Caco-2 (cell line): ENCODE results near the gene PSME1. TPM values are rescaled to one million over a fixed set of nuclear protein-coding genes. Genes with fewer than 3 reads are reported as not detected.

ENCODE experiments used
- BruUV-seq: library from RNA; stranded (reverse); fragments of 400-500 nt; replicated peaks from 2 replicates; lab custom pipeline; 2021; lab: Mats Ljungman, UMichigan
- CTCF ChIA-PET: fragments of 300-600 bp; sonication (Branson Sonifier 250); formaldehyde crosslinking; loops from one replicate; lab custom pipeline; 2022; ENCODE audit warnings: antibody characterized with exemption; lab: Charles Lee
- POLR2A ChIA-PET: fragments of 300-600 bp; sonication (Branson Sonifier 250); formaldehyde crosslinking; loops from one replicate; lab custom pipeline; 2022; ENCODE audit warnings: antibody characterized with exemption; lab: Charles Lee
- DNase-seq, 2 experiments: peaks; one replicate each; pipeline versions ENCODE4 v3.0.0 to v3.0.0-alpha.2; 2020 to 2022
- H3K27me3 ChIP-seq: replicated peaks from 2 replicates; pipeline ENCODE4 v1.6.0; 2011; ENCODE audit warnings: low read length; ENCODE audit not compliant: control insufficient read depth, insufficient read depth
- H3K36me3 ChIP-seq: 2 replicates; pipeline ENCODE4 v1.5.1; 2011; ENCODE audit warnings: low read length; ENCODE audit not compliant: control insufficient read depth, insufficient read depth
- H3K4me1 ChIP-seq: fragments of 250-450 bp; sonication (Bioruptor Pico); 2 replicates; pipeline ENCODE4 v1.5.1; 2020; ENCODE audit warnings: mild to moderate bottlenecking
- H3K4me3 ChIP-seq: 2 replicates; pipeline ENCODE4 v1.5.1; 2011; ENCODE audit warnings: low read depth, mild to moderate bottlenecking, control low read depth, low read length
- H3K9me3 ChIP-seq: fragments of 250-450 bp; sonication (Bioruptor Pico); 2 replicates; pipeline ENCODE4 v1.5.1; 2020; ENCODE audit warnings: mild to moderate bottlenecking, moderate library complexity
- H3K27ac Mint-ChIP-seq: one replicate; pipeline ENCODE4 v1.8.0; 2022; ENCODE audit warnings: mixed read lengths; ENCODE audit not compliant: unreplicated experiment
- H3K27me3 Mint-ChIP-seq: one replicate; pipeline ENCODE4 v1.8.0; 2022; ENCODE audit warnings: mixed read lengths; ENCODE audit not compliant: insufficient read depth, unreplicated experiment
- H3K36me3 Mint-ChIP-seq: one replicate; pipeline ENCODE4 v1.8.0; 2022; ENCODE audit warnings: mild to moderate bottlenecking, mixed read lengths; ENCODE audit not compliant: insufficient read depth, unreplicated experiment
- H3K4me1 Mint-ChIP-seq: one replicate; pipeline ENCODE4 v1.8.0; 2022; ENCODE audit warnings: low read depth, mixed read lengths; ENCODE audit not compliant: unreplicated experiment
- H3K4me3 Mint-ChIP-seq: one replicate; pipeline ENCODE4 v1.8.0; 2022; ENCODE audit warnings: mild to moderate bottlenecking, moderate library complexity, mixed read lengths; ENCODE audit not compliant: unreplicated experiment
- H3K9me3 Mint-ChIP-seq: one replicate; pipeline ENCODE4 v1.8.0; 2022; ENCODE audit warnings: mixed read lengths; ENCODE audit not compliant: unreplicated experiment
- intact Hi-C: fragments of 100-400 bp; cut with micrococcal nuclease; formaldehyde crosslinking; loops from one replicate; pipeline ENCODE4 v1.10.0; 2022; ENCODE audit not compliant: unreplicated experiment
- total RNA-seq: library from RNA; stranded (reverse); gene quantifications from 2 replicates; pipeline ENCODE4 v1.2.3, GENCODE V29; 2022
- TF ChIP-seq, protein P1 (sequence below), 2 experiments: fragments of 200-600 bp in 1 of 2; IDR thresholded peaks; 1 replicate in 1 of 2; 2 replicates in 1 of 2; pipeline versions ENCODE4 v1.5.1 to v1.8.0; 2011 to 2022; ENCODE audit warnings: antibody characterized with exemption in 1 of 2, control low read depth in 1 of 2, inconsistent platforms in 1 of 2, low read depth in 1 of 2, low read length in 1 of 2, mild to moderate bottlenecking in 1 of 2, moderate library complexity in 1 of 2; ENCODE audit not compliant: insufficient read depth in 1 of 2, severe bottlenecking in 1 of 2, unreplicated experiment in 1 of 2

Gene PSME1
- total RNA-seq, 1 experiment from 2014 or later = 141 TPM

DNA sequence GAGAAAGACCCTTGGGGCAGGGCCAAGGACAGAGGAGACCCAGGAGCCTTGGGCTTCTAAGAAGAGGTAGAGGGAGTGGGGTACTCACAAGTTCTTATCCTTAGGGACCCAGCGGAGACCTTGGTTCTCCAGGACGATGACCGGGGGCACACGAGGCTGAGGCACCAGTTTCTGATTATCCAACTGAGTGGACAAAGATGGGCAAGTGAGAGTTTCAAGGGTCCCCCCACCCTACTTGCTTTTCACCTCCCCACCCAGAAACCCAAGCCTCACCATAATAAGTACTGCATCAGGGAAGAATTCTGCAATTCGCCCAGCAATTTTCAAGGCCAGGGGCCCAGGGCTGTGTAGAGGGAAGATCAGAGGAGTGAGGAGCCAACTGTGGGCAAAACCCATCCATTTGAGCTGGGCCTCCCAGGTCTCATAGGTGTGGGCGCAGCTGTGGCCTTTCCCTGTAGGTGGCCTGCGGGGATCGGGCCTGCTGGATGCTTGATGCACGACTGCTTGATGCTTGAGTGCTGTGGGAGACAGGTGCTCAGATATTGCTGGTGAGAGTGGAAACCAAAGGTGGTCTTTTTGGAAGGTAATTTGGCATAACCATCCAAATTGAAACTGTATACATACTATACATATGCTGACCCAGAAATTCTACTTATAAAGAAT lies 3.4 kb downstream of the PSME1 start:
- intact Hi-C loops = no loop called here
- BruUV-seq = no TSS peak
- peak overlapping the region; percentile 10; the same call in 1 of the 2 replicates for H3K4me3 ChIP-seq

DNA sequence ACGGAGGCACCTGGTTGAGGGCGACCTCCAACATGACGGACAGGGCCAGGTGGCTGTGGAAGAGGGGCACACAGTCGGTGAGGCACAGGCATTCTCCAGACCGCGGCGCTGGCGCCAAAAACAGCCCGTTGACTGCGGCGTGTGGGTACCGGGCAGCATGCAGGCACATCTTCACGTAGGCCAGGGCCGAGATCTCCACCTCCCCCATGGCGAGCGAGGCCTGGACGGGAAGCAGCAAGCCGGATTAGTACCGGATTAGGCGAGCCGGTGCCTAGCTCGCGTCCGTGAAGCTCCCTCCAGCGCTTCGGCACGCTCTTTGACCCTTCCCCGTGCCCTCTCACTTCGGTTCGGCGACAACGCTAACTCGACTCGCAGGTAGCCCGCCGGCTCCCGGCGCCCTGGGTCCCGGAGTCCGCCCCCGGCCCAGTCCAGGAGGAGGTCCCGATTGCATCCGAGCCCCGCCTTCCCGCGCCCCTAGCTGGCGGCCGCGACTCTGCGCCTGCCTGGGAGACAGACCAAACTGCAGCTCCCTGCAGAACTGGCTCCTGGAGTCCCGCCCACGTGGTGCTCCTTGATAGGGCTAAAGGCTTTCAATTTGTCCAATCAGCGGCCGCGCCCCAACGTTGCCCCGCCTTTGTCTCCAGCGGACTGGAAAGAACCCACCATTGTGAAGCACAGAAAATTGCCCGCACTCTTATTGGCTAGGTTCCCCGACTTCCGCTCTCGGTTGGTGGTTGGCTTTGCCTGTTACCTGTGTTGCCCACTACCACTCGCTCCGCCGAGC lies 5.3 kb downstream of the PSME1 start, which contains the start of gene EMC9:
EMC9 (minus strand) TSS at position 495 of the 784 bp plus-strand sequence; CDS start at position 208, 287 bp downstream.
- H3K4me1 Mint-ChIP-seq = peaks cover 43% of the 10 kb centered on the region
- peak within 1 kb of the TSS; percentile 88 for H3K27ac Mint-ChIP-seq
- peaks cover 28% of the 10 kb centered on the region for H3K36me3 Mint-ChIP-seq
- peak; percentile 99 to 100 for DNase-seq
- H3K9me3 Mint-ChIP-seq = no peaks in the 10 kb centered on the region
- TSS peak; percentile 13 for BruUV-seq
- intact Hi-C loops = loop anchor here (1.0 to 2.0 kb wide), 3 partner anchors 20 to 72 kb away; partner anchors contain the start of genes CHMP4A, DCAF11, IRF9 and NRL
- ChIA-PET POLR2A (interaction anchor here (0.5 to 1.7 kb wide), 12 partner anchors 8 to 101 kb away, joined by 3 to 24 read pairs (median 4); partner anchors contain the start of genes CHMP4A, DCAF11, IPO4 and IRF9), CTCF (interaction anchor here (0.6 to 1.7 kb wide), 8 partner anchors 10 to 188 kb away, joined by 3 to 13 read pairs (median 5); partner anchors contain the start of genes DCAF11, DHRS4, IRF9 and NRL)
- Histone ChIP-seq H3K36me3 (peaks cover 5% of the 10 kb centered on the region), H3K27me3 (no peaks in the 10 kb centered on the region), H3K4me3 (peak within 1 kb of the TSS; percentile 84), H3K4me1 (no peaks in the 10 kb centered on the region; the same call in 1 of the 2 replicates), H3K9me3 (no peaks in the 10 kb centered on the region)
- no peaks in the 10 kb centered on the region for H3K27me3 Mint-ChIP-seq
- TF ChIP-seq, protein P1, sequence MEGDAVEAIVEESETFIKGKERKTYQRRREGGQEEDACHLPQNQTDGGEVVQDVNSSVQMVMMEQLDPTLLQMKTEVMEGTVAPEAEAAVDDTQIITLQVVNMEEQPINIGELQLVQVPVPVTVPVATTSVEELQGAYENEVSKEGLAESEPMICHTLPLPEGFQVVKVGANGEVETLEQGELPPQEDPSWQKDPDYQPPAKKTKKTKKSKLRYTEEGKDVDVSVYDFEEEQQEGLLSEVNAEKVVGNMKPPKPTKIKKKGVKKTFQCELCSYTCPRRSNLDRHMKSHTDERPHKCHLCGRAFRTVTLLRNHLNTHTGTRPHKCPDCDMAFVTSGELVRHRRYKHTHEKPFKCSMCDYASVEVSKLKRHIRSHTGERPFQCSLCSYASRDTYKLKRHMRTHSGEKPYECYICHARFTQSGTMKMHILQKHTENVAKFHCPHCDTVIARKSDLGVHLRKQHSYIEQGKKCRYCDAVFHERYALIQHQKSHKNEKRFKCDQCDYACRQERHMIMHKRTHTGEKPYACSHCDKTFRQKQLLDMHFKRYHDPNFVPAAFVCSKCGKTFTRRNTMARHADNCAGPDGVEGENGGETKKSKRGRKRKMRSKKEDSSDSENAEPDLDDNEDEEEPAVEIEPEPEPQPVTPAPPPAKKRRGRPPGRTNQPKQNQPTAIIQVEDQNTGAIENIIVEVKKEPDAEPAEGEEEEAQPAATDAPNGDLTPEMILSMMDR (IDR thresholded peaks at IDR 0.05; ENCODE audit: insufficient read depth in 1 of 2, low read depth in 1 of 2, low read length in 1 of 2, severe bottlenecking in 1 of 2, unreplicated experiment in 1 of 2) = peak; percentile 13 to 50
- H3K4me3 Mint-ChIP-seq = peak within 1 kb of the TSS; percentile 99

More for the DNA sequence above, 3.4 kb downstream of the PSME1 start:
- CTCF ChIA-PET = interaction anchor here (0.6 to 1.2 kb wide), 2 partner anchors 22 to 69 kb away, joined by 3 read pairs; partner anchors contain the start of gene IRF9
- peak overlapping the region; percentile 99 for H3K4me3 Mint-ChIP-seq
- H3K36me3 ChIP-seq = peaks cover 3% of the 10 kb centered on the region
- no peaks in the 10 kb centered on the region; the same call in 1 of the 2 replicates for H3K4me1 ChIP-seq
- peak in 1 of 2 experiments; percentile 26 for DNase-seq
- no peaks in the 10 kb centered on the region for H3K27me3 ChIP-seq
- H3K36me3 Mint-ChIP-seq = peaks cover 24% of the 10 kb centered on the region
- H3K27me3 Mint-ChIP-seq = no peaks in the 10 kb centered on the region
- H3K4me1 Mint-ChIP-seq = peaks cover 41% of the 10 kb centered on the region
- POLR2A ChIA-PET = interaction anchor here (0.6 kb wide), 1 partner anchor 24 kb away, joined by 4 read pairs; the partner anchor contains the start of genes DCAF11 and NRL
- TF ChIP-seq, protein P1 (IDR thresholded peaks at IDR 0.05; ENCODE audit: insufficient read depth in 1 of 2, low read depth in 1 of 2, low read length in 1 of 2, severe bottlenecking in 1 of 2, unreplicated experiment in 1 of 2) = no peak
- H3K9me3 ChIP-seq = no peaks in the 10 kb centered on the region
- no peaks in the 10 kb centered on the region for H3K9me3 Mint-ChIP-seq
- no peak overlapping the region for H3K27ac Mint-ChIP-seq

DNA sequence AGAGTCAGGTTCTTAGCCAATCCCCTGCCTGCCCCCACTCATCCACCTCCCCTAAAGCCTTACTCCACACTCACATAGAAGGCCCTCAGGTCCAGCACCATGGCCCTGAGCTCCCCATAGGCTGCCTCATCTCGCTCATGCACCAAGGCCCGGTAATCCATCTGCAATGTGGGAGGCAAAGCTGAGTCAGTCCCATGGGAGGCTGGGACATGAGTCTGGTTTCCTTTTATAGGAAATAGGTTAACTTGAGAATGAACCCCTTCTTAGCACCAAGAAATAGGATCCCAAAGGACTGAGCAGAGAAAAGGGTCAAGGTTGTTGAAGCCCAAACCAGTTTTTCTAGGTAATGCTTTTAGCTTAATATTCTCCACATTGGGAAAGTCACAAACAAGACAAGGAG lies 7.5 kb downstream of the PSME1 start:
- BruUV-seq = no TSS peak
- no peak for DNase-seq
- Mint-ChIP-seq H3K4me3 (peak overlapping the region; percentile 54), H3K27me3 (no peaks in the 10 kb centered on the region), H3K27ac (no peak overlapping the region), H3K9me3 (no peaks in the 10 kb centered on the region), H3K36me3 (peaks cover 48% of the 10 kb centered on the region), H3K4me1 (peaks cover 32% of the 10 kb centered on the region)
- intact Hi-C loops = no loop called here
- no peaks in the 10 kb centered on the region for H3K9me3 ChIP-seq
- ChIA-PET POLR2A (no interaction called here), CTCF (no interaction called here)
- H3K27me3 ChIP-seq = no peaks in the 10 kb centered on the region
- TF ChIP-seq, protein P1 (IDR thresholded peaks at IDR 0.05; ENCODE audit: insufficient read depth in 1 of 2, low read depth in 1 of 2, low read length in 1 of 2, severe bottlenecking in 1 of 2, unreplicated experiment in 1 of 2) = no peak
- H3K4me3 ChIP-seq = no peak overlapping the region
- peaks cover 5% of the 10 kb centered on the region for H3K36me3 ChIP-seq
- peaks cover 5% of the 10 kb centered on the region for H3K4me1 ChIP-seq
